Measurements from ENCODE around the gene UCP3. TPM values are rescaled to one million over a fixed set of nuclear protein-coding genes. Genes with fewer than 3 reads are reported as not detected.
A peak's percentile ranks its signal among the peaks of the same experiment; 100 is the strongest.

The UCP3 gene
- total RNA-seq, 2 donors from 2014 or later, result 1.9 to 3.5 TPM

GRCh38 chr11:73981051-73981805 lies 27.7 kb downstream of the UCP3 start:
- TF ChIP-seq, protein P1, sequence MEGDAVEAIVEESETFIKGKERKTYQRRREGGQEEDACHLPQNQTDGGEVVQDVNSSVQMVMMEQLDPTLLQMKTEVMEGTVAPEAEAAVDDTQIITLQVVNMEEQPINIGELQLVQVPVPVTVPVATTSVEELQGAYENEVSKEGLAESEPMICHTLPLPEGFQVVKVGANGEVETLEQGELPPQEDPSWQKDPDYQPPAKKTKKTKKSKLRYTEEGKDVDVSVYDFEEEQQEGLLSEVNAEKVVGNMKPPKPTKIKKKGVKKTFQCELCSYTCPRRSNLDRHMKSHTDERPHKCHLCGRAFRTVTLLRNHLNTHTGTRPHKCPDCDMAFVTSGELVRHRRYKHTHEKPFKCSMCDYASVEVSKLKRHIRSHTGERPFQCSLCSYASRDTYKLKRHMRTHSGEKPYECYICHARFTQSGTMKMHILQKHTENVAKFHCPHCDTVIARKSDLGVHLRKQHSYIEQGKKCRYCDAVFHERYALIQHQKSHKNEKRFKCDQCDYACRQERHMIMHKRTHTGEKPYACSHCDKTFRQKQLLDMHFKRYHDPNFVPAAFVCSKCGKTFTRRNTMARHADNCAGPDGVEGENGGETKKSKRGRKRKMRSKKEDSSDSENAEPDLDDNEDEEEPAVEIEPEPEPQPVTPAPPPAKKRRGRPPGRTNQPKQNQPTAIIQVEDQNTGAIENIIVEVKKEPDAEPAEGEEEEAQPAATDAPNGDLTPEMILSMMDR (conservative IDR thresholded peaks at IDR 0.05), result no peak
- 80 to 91% methylated on average over 10 to 12 of the region's 13 CpGs for WGBS, 2 experiments (ENCODE audit: insufficient coverage in 1 of 2, insufficient read length in 1 of 2)
- peaks cover 5% of the 10 kb centered on the region for H3K27me3 Mint-ChIP-seq (ENCODE audit: insufficient read depth)
- no peaks in the 10 kb centered on the region for H3K9me3 Mint-ChIP-seq
- no peaks in the 10 kb centered on the region for H3K9me3 ChIP-seq (ENCODE audit: control insufficient read depth, low read length)
- H3K36me3 Mint-ChIP-seq (ENCODE audit: low read depth), result peaks cover 50% of the 10 kb centered on the region
- peaks cover 49% of the 10 kb centered on the region for H3K36me3 ChIP-seq (ENCODE audit: control insufficient read depth, insufficient read depth, low read length)
- peaks cover 10% of the 10 kb centered on the region for H3K4me1 ChIP-seq (ENCODE audit: control insufficient read depth, insufficient read depth, low read length)
- no peaks in the 10 kb centered on the region for H3K27me3 ChIP-seq (ENCODE audit: control insufficient read depth, insufficient read depth, low read length, poor library complexity, severe bottlenecking)
- no peak overlapping the region for H3K27ac ChIP-seq (ENCODE audit: low read depth, low read length)
- peak overlapping the region; percentile 92 for H3K4me3 ChIP-seq (ENCODE audit: low read length)
- peak; percentile 33 for DNase-seq
- H3K4me1 Mint-ChIP-seq, result peaks cover 34% of the 10 kb centered on the region
- H3K9ac ChIP-seq (ENCODE audit: extremely low read depth, low read length, poor library complexity, severe bottlenecking), result peak overlapping the region; percentile 77
- peak overlapping the region; percentile 96 for H3K4me3 Mint-ChIP-seq
- no peak overlapping the region for H3K27ac Mint-ChIP-seq

GRCh38 chr11:73980001-73980961 lies 28.6 kb downstream of the UCP3 start:
- WGBS, 2 experiments (ENCODE audit: insufficient coverage in 1 of 2, insufficient read length in 1 of 2), result 90 to 100% methylated on average over 1 to 6 of the region's 6 CpGs
- no peaks in the 10 kb centered on the region for H3K27me3 ChIP-seq (ENCODE audit: control insufficient read depth, insufficient read depth, low read length, poor library complexity, severe bottlenecking)
- peaks cover 34% of the 10 kb centered on the region for H3K4me1 Mint-ChIP-seq

DNA sequence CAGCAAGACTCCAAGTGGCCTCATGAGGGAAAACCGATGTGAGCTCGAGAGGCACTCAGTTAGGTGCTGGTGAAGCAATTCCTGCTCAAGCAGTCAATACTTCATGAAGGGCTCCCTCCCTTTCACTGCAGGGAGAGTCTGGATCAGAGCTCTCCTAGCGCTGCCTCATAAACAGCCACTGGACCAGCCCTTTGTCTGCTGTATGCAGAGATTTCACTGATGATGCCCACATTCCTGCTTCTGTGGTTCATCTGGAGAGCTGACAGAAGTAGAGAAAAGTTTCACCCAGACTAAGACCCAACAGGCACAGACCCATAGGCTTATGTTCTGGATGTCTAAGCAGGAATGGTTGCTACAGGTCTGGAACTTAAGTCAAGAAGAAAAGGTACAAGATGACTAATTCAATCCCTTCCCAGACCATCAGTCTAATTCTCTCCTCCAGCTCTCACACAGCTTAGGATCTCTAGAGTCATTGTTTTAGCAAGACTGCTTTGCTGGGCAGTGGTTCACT lies 30.3 kb downstream of the UCP3 start:
- H3K36me3 Mint-ChIP-seq (ENCODE audit: low read depth), result peaks cover 73% of the 10 kb centered on the region
- 93 to 97% methylated on average over 3 of the region's 3 CpGs for WGBS, 2 experiments (ENCODE audit: insufficient coverage in 1 of 2, insufficient read length in 1 of 2)
- H3K36me3 ChIP-seq (ENCODE audit: control insufficient read depth, insufficient read depth, low read length), result peaks cover 68% of the 10 kb centered on the region

More at GRCh38 chr11:73980001-73980961, 28.6 kb downstream of the UCP3 start:
- H3K9ac ChIP-seq (ENCODE audit: extremely low read depth, low read length, poor library complexity, severe bottlenecking), result peak overlapping the region; percentile 30
- H3K36me3 Mint-ChIP-seq (ENCODE audit: low read depth), result peaks cover 58% of the 10 kb centered on the region
- TF ChIP-seq, protein P1 (conservative IDR thresholded peaks at IDR 0.05), result no peak
- no peak overlapping the region for H3K27ac ChIP-seq (ENCODE audit: low read depth, low read length)
- H3K27me3 Mint-ChIP-seq (ENCODE audit: insufficient read depth), result peaks cover 5% of the 10 kb centered on the region
- H3K27ac Mint-ChIP-seq, result peak overlapping the region; percentile 85
- DNase-seq, result peak; percentile 41
- peaks cover 56% of the 10 kb centered on the region for H3K36me3 ChIP-seq (ENCODE audit: control insufficient read depth, insufficient read depth, low read length)
- H3K4me3 Mint-ChIP-seq, result peak overlapping the region; percentile 96
- H3K4me3 ChIP-seq (ENCODE audit: low read length), result peak overlapping the region; percentile 92
- H3K4me1 ChIP-seq (ENCODE audit: control insufficient read depth, insufficient read depth, low read length), result peaks cover 10% of the 10 kb centered on the region
- no peaks in the 10 kb centered on the region for H3K9me3 ChIP-seq (ENCODE audit: control insufficient read depth, low read length)
- H3K9me3 Mint-ChIP-seq, result no peaks in the 10 kb centered on the region

More for the DNA sequence above, 30.3 kb downstream of the UCP3 start:
- no peak for DNase-seq
- Mint-ChIP-seq H3K27ac (no peak overlapping the region), H3K4me3 (no peak overlapping the region), H3K9me3 (no peaks in the 10 kb centered on the region), H3K27me3 (ENCODE audit: insufficient read depth) (no peaks in the 10 kb centered on the region), H3K4me1 (peaks cover 31% of the 10 kb centered on the region)
- Histone ChIP-seq H3K4me1 (ENCODE audit: control insufficient read depth, insufficient read depth, low read length) (peaks cover 10% of the 10 kb centered on the region), H3K27ac (ENCODE audit: low read depth, low read length) (no peak overlapping the region), H3K9me3 (ENCODE audit: control insufficient read depth, low read length) (no peaks in the 10 kb centered on the region), H3K9ac (ENCODE audit: extremely low read depth, low read length, poor library complexity, severe bottlenecking) (no peak overlapping the region), H3K27me3 (ENCODE audit: control insufficient read depth, insufficient read depth, low read length, poor library complexity, severe bottlenecking) (no peaks in the 10 kb centered on the region), H3K4me3 (ENCODE audit: low read length) (no peak overlapping the region)
- TF ChIP-seq, protein P1 (conservative IDR thresholded peaks at IDR 0.05), result no peak
